Measurements from ENCODE around the gene GDAP1L1. TPM values are rescaled to one million over a fixed set of nuclear protein-coding genes. Genes with fewer than 3 reads are reported as not detected.

The GDAP1L1 gene
- total RNA-seq, 2 donors from 2014 or later = not detected

GRCh38 chr20:44222027-44222426 is 25.1 kb upstream of the GDAP1L1 start:
- H3K4me3 ChIP-seq = no peak overlapping the region
- no peaks in the 10 kb centered on the region for H3K27me3 ChIP-seq
- ATAC-seq (no peak), DNase-seq (no peak)
- peaks cover 23% of the 10 kb centered on the region for H3K4me1 ChIP-seq
- WGBS, 2 donors = 94 to 97% methylated on average over 4 to 5 of the region's 5 CpGs
- intact Hi-C loops (cut with DNase I) = loop anchor here (5.0 to 10.0 kb wide), 2 partner anchors 85 to 393 kb away; no protein-coding TSS in a partner anchor
- H3K27ac ChIP-seq = no peak overlapping the region
- TF ChIP-seq CTCF (IDR thresholded peaks at IDR 0.05) = no peak
- no peak for TF ChIP-seq POLR2A (IDR thresholded peaks at IDR 0.05)
- no peaks in the 10 kb centered on the region for H3K36me3 ChIP-seq (replicated peaks in 1 of 2; ENCODE audit: insufficient read depth in 1 of 2, low read depth in 2 of 2)
- no peaks in the 10 kb centered on the region for H3K9me3 ChIP-seq

- ATAC-seq (no peak), DNase-seq (no peak)
- Histone ChIP-seq H3K4me1 (peaks cover 15% of the 10 kb centered on the region), H3K36me3 (replicated peaks in 1 of 2; ENCODE audit: insufficient read depth in 1 of 2, low read depth in 2 of 2) (no peaks in the 10 kb centered on the region), H3K27ac (no peak overlapping the region), H3K9me3 (no peaks in the 10 kb centered on the region), H3K4me3 (no peak overlapping the region), H3K27me3 (no peaks in the 10 kb centered on the region)
- TF ChIP-seq CTCF (IDR thresholded peaks at IDR 0.05) (no peak), POLR2A (IDR thresholded peaks at IDR 0.05) (no peak)
- intact Hi-C loops (cut with DNase I) = loop anchor here (5.0 to 10.0 kb wide), 2 partner anchors 84 to 392 kb away; no protein-coding TSS in a partner anchor
- 62 to 67% methylated on average over 7 of the region's 7 CpGs for WGBS, 2 donors
These were observed 24.3 kb upstream of the GDAP1L1 start for GRCh38 chr20:44222633-44223368.

- TF ChIP-seq POLR2A (IDR thresholded peaks at IDR 0.05) (no peak), CTCF (IDR thresholded peaks at IDR 0.05) (no peak)
- no peaks in the 10 kb centered on the region for H3K9me3 ChIP-seq
- H3K4me3 ChIP-seq = no peak overlapping the region
- no peaks in the 10 kb centered on the region for H3K27me3 ChIP-seq
- intact Hi-C loops (cut with DNase I) = loop anchor here (5.0 to 10.0 kb wide), 2 partner anchors 84 to 391 kb away; no protein-coding TSS in a partner anchor
- peaks cover 6% of the 10 kb centered on the region for H3K4me1 ChIP-seq
- H3K36me3 ChIP-seq (replicated peaks in 1 of 2; ENCODE audit: insufficient read depth in 1 of 2, low read depth in 2 of 2) = no peaks in the 10 kb centered on the region
- WGBS, 2 donors = 64 to 82% methylated on average over 5 of the region's 5 CpGs
- no peak for ATAC-seq
- H3K27ac ChIP-seq = no peak overlapping the region
- no peak for DNase-seq
These were observed 23.4 kb upstream of the GDAP1L1 start for GRCh38 chr20:44223721-44224120.

GRCh38 chr20:44224637-44225036 is 22.5 kb upstream of the GDAP1L1 start:
- H3K36me3 ChIP-seq (replicated peaks in 1 of 2; ENCODE audit: insufficient read depth in 1 of 2, low read depth in 2 of 2) = no peaks in the 10 kb centered on the region
- H3K27me3 ChIP-seq = no peaks in the 10 kb centered on the region
- 91% methylated on average over 5 of the region's 5 CpGs for WGBS, 2 donors
- no peak overlapping the region for H3K4me3 ChIP-seq
- H3K9me3 ChIP-seq = no peaks in the 10 kb centered on the region
- intact Hi-C loops (cut with DNase I) = loop anchor here (5.0 to 10.0 kb wide), 2 partner anchors 83 to 390 kb away; no protein-coding TSS in a partner anchor
- peaks cover 3% of the 10 kb centered on the region for H3K4me1 ChIP-seq
- H3K27ac ChIP-seq = no peak overlapping the region
- DNase-seq = no peak
- no peak for ATAC-seq
- no peak for TF ChIP-seq POLR2A (IDR thresholded peaks at IDR 0.05)
- TF ChIP-seq CTCF (IDR thresholded peaks at IDR 0.05) = no peak

All from body of pancreas (tissue), 4 donors.